GM12878 (cell line): ENCODE data around the gene TUBB1. TPM values are rescaled to one million over a fixed set of nuclear protein-coding genes. Genes with fewer than 3 reads are reported as not detected.

Experiments
- ATAC-seq: fragments of 200-7000 bp; cut with Tn5 transposase; 3 replicates; pipeline ENCODE4 v1.9.1; 2020; ENCODE audit warnings: mild to moderate bottlenecking, moderate library complexity
- BruUV-seq: library from RNA; stranded (reverse); fragments of 400-500 nt; replicated peaks from 2 replicates; lab custom pipeline; 2021; lab: Mats Ljungman, UMichigan
- CTCF ChIA-PET: fragments of 300-600 bp; sonication (Branson Sonifier 250); formaldehyde crosslinking; extraction: SDS; loops from one replicate; lab custom pipeline; 2021; ENCODE audit warnings: inconsistent platforms; lab: Yijun Ruan, JAX
- POLR2A ChIA-PET: fragments of 350-600 bp; formaldehyde crosslinking; extraction: SDS; loops from one replicate; lab custom pipeline; 2021; ENCODE audit warnings: inconsistent platforms; lab: Charles Lee
- RAD21 ChIA-PET: fragments of 300-600 bp; sonication (Branson Sonifier 250); formaldehyde crosslinking; loops from one replicate; lab custom pipeline; 2023; ENCODE audit warnings: antibody characterized with exemption; ENCODE audit not compliant: unreplicated experiment; lab: Charles Lee
- SMC1A ChIA-PET: fragments of 300-600 bp; sonication (Branson Sonifier 250); formaldehyde crosslinking; loops from one replicate; lab custom pipeline; 2023; ENCODE audit not compliant: unreplicated experiment, uncharacterized antibody; lab: Charles Lee
- DNase-seq: peaks from one replicate; pipeline ENCODE4 v3.0.0-alpha.2; 2011; ENCODE audit warnings: low read depth, low spot score
- FAIRE-seq: peaks from 3 replicates; lab custom pipeline; 2011; peaks lifted over from hg19 to GRCh38; lab: Jason Lieb, UNC
- H2AFZ ChIP-seq: 2 replicates; pipeline ENCODE4 v1.6.0; 2011; ENCODE audit warnings: low read depth, low read length, control low read depth; ENCODE audit not compliant: control insufficient read depth
- H3K27ac ChIP-seq: 2 replicates; pipeline ENCODE4 v1.5.1; 2011; ENCODE audit warnings: control low read depth; ENCODE audit not compliant: control insufficient read depth, insufficient read depth
- H3K27me3 ChIP-seq, 2 experiments: replicated peaks in 1 of 2; 2 replicates each; pipeline versions ENCODE4 v1.6.0 to v1.6.1; 2011; ENCODE audit warnings: low read length in 1 of 2; ENCODE audit not compliant: control insufficient read depth in 2 of 2, insufficient read depth in 2 of 2
- H3K36me3 ChIP-seq, 2 experiments: 2 replicates each; pipeline ENCODE4 v1.5.1; 2011; ENCODE audit warnings: low read length in 1 of 2; ENCODE audit not compliant: control insufficient read depth in 2 of 2, insufficient read depth in 2 of 2
- H3K4me1 ChIP-seq: 2 replicates; pipeline ENCODE4 v1.6.1; 2011; ENCODE audit warnings: mild to moderate bottlenecking, low read length, moderate library complexity, mixed read lengths; ENCODE audit not compliant: control insufficient read depth, insufficient read depth
- H3K4me2 ChIP-seq: 2 replicates; pipeline ENCODE4 v1.6.0; 2011; ENCODE audit warnings: control low read depth; ENCODE audit not compliant: control insufficient read depth, insufficient read depth
- H3K4me3 ChIP-seq: fragments of 200-600 bp; sonication (generic); 2 replicates; pipeline ENCODE4 v1.5.1; 2016
- H3K79me2 ChIP-seq: 2 replicates; pipeline ENCODE4 v1.6.0; 2011; ENCODE audit warnings: low read length; ENCODE audit not compliant: control insufficient read depth, insufficient read depth
- H3K9ac ChIP-seq: 2 replicates; pipeline ENCODE4 v1.8.0; 2011; ENCODE audit warnings: low read length, control low read depth, mixed read lengths; ENCODE audit not compliant: control insufficient read depth, insufficient read depth
- H3K9me3 ChIP-seq: replicated peaks from 3 replicates; pipeline ENCODE4 v1.5.1; 2011; ENCODE audit warnings: mild to moderate bottlenecking, low read length; ENCODE audit not compliant: control insufficient read depth, insufficient read depth
- H4K20me1 ChIP-seq: 2 replicates; pipeline ENCODE4 v1.6.0; 2011; ENCODE audit not compliant: control insufficient read depth, insufficient read depth
- CBFB ChIP-seq: IDR thresholded peaks from 2 replicates; pipeline ENCODE4 v1.6.1; 2016; ENCODE audit warnings: antibody characterized with exemption, low read depth
- CHD2 ChIP-seq: IDR thresholded peaks from 2 replicates; pipeline ENCODE4 v1.6.1; 2011; ENCODE audit warnings: low read depth, low read length, improper control_type of control experiment, borderline replicate concordance
- EED ChIP-seq: sonication (generic); IDR thresholded peaks from 2 replicates; pipeline ENCODE4 v1.6.1; 2016; ENCODE audit warnings: antibody characterized with exemption, low read depth
- EP300 ChIP-seq, 2 experiments: fragments of 150-350 bp in 1 of 2; IDR thresholded peaks; 2 replicates each; pipeline ENCODE4 v1.6.1; 2011 to 2012; ENCODE audit warnings: low read depth in 2 of 2, low read length in 2 of 2, borderline replicate concordance in 1 of 2, improper control_type of control experiment in 1 of 2, inconsistent platforms in 1 of 2; ENCODE audit not compliant: control insufficient read depth in 1 of 2
- FOXK2 ChIP-seq: fragments of 450-650 bp; IDR thresholded peaks from 2 replicates; pipeline ENCODE4 v1.6.1; 2017; ENCODE audit warnings: mild to moderate bottlenecking, moderate library complexity
- MAX ChIP-seq: IDR thresholded peaks from 2 replicates; pipeline ENCODE4 v1.6.1; 2012; ENCODE audit warnings: low read depth, low read length, improper control_type of control experiment
- MTA3 ChIP-seq: IDR thresholded peaks from 2 replicates; pipeline ENCODE4 v1.6.1; 2012; ENCODE audit warnings: low read length, inconsistent platforms, borderline replicate concordance
- NR2F1 ChIP-seq: fragments of 450-650 bp; conservative IDR thresholded peaks from 2 replicates; pipeline ENCODE4 v1.6.1; 2017; ENCODE audit warnings: mild to moderate bottlenecking
- POLR2A ChIP-seq: IDR thresholded peaks from 2 replicates; pipeline ENCODE4 v1.6.1; 2011; ENCODE audit warnings: low read depth, mild to moderate bottlenecking, low read length
- POLR2AphosphoS5 ChIP-seq: IDR thresholded peaks from 2 replicates; pipeline ENCODE4 v1.6.1; 2011; ENCODE audit warnings: mild to moderate bottlenecking, low read length, inconsistent platforms
- POU2F2 ChIP-seq: IDR thresholded peaks from 3 replicates; pipeline ENCODE4 v1.6.1; 2011; ENCODE audit warnings: low read depth, mild to moderate bottlenecking, low read length, borderline replicate concordance
- RELA ChIP-seq: fragments of 450-650 bp; IDR thresholded peaks from 2 replicates; pipeline ENCODE4 v1.8.0; 2014; ENCODE audit warnings: borderline replicate concordance; ENCODE audit not compliant: partially characterized antibody
- RUNX3 ChIP-seq: IDR thresholded peaks from 2 replicates; pipeline ENCODE4 v1.6.1; 2012; ENCODE audit warnings: low read length, inconsistent platforms
- SIN3A ChIP-seq: IDR thresholded peaks from 2 replicates; pipeline ENCODE4 v1.6.1; 2012; ENCODE audit warnings: low read depth, low read length, improper control_type of control experiment
- TCF12 ChIP-seq: IDR thresholded peaks from 2 replicates; pipeline ENCODE4 v1.6.1; 2011; ENCODE audit warnings: low read depth, mild to moderate bottlenecking, low read length
- YBX1 ChIP-seq: fragments of 450-650 bp; IDR thresholded peaks from 2 replicates; pipeline ENCODE4 v1.6.1; 2016; ENCODE audit warnings: antibody characterized with exemption
- YY1 ChIP-seq: IDR thresholded peaks from 2 replicates; pipeline ENCODE4 v1.6.1; 2011; ENCODE audit warnings: low read depth, mild to moderate bottlenecking, low read length
- WGBS: methylation state at CpG from one replicate; pipeline ENCODE4 v1.1.6; 2016; ENCODE audit warnings: low lambda C conversion rate; ENCODE audit not compliant: insufficient replicate concordance, insufficient coverage; ENCODE audit errors: missing lambda C conversion rate; 5-methylcytosine and 5-hydroxymethylcytosine counted together
- in situ Hi-C: fragments of 300-500 bp; cut with MboI; formaldehyde crosslinking; loops from 9 replicates; pipeline ENCODE4 v1.14.3; 2018; ENCODE audit warnings: mixed read lengths
- intact Hi-C: fragments of 100-400 bp; cut with micrococcal nuclease; formaldehyde crosslinking; loops from one replicate; pipeline ENCODE4 v1.14.2; 2022; ENCODE audit not compliant: unreplicated experiment
- polyA plus RNA-seq, 11 experiments: library from polyadenylated mRNA; depleted of rRNA in 4 of 11; unstranded in 6 of 11; stranded (reverse) in 5 of 11; fragments of >200 nt; fragmentation: Nextera tagmentation in 4 of 11; fragmentation: Illumina TruSeq in 1 of 11; extraction: Ambion mirVana in 4 of 11; extraction: Trizol in 1 of 11; gene quantifications; 1 replicate in 1 of 11; 2 replicates in 10 of 11; pipeline versions ENCODE4 v1.2.1 to v1.2.3, GENCODE V29; 2011 to 2016; ENCODE audit warnings: inconsistent platforms in 2 of 11, missing spikeins in 2 of 11, low read depth in 1 of 11
- total RNA-seq, 4 experiments: library from RNA; depleted of rRNA in 3 of 4; stranded (reverse); fragments of >200 nt in 3 of 4; fragmentation: Illumina TruSeq in 1 of 4; extraction: Trizol in 1 of 4; gene quantifications; 2 replicates each; pipeline versions ENCODE4 v1.2.1 to v1.2.3, GENCODE V29; 2013 to 2021
- TF ChIP-seq, protein P1 (sequence below): fragments of 450-650 bp; IDR thresholded peaks from 2 replicates; pipeline ENCODE4 v1.6.1; 2017; ENCODE audit warnings: mild to moderate bottlenecking, moderate library complexity

The TUBB1 gene
- total and polyA plus RNA-seq, 10 of the 15 experiments (the other 5 are each of a cell fraction or from before 2014, with no cell fraction given) = 0.02 to 0.20 (median 0.06) TPM; not detected in 3

DNA sequence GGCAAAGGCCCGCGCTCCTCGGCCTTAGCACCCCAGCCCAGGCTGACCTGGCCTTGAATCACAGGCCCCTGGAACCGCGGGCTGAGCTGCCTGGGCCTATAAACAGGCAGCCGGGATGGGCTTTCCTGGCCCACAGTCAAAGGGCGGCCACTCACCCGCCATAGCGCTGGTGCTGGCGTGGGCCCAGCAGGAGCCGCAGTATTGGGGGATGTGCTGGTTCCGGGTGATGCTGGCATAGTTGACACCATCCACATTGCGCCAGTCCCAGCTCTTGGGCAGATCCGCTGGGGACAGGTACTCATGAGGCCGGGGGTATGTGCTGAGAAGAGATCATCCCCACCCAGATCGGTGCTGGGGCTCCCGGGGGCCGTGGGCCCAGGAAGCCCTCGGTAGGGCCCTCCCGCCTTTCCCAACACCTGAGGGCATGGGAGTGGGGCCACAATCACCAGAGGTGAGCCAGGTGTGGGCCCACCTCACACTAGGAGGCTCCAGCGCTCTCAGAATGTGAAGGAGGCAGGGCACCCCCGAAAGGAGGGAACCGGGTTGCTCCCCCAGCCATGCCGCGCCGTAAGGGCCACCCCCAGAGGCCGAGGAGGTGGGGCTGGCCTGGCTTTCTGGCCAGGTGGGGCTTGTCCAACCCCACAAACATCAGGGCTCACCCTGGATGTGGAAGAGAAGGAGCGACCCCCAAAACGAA, 12.9 kb upstream of the TUBB1 start:
- no peak for TF ChIP-seq POU2F2
- TF ChIP-seq RUNX3 = 0 out of 2 replicates have a peak, but pooled peaks have one; percentile 3
- peak; percentile 22 for TF ChIP-seq NR2F1
- TF ChIP-seq YY1 = peak; percentile 4; the same call in 1 of the 2 replicates
- TF ChIP-seq MTA3 = peak; percentile 41; the same call in 1 of the 2 replicates
- TF ChIP-seq EED = no peak
- TF ChIP-seq, protein P1, sequence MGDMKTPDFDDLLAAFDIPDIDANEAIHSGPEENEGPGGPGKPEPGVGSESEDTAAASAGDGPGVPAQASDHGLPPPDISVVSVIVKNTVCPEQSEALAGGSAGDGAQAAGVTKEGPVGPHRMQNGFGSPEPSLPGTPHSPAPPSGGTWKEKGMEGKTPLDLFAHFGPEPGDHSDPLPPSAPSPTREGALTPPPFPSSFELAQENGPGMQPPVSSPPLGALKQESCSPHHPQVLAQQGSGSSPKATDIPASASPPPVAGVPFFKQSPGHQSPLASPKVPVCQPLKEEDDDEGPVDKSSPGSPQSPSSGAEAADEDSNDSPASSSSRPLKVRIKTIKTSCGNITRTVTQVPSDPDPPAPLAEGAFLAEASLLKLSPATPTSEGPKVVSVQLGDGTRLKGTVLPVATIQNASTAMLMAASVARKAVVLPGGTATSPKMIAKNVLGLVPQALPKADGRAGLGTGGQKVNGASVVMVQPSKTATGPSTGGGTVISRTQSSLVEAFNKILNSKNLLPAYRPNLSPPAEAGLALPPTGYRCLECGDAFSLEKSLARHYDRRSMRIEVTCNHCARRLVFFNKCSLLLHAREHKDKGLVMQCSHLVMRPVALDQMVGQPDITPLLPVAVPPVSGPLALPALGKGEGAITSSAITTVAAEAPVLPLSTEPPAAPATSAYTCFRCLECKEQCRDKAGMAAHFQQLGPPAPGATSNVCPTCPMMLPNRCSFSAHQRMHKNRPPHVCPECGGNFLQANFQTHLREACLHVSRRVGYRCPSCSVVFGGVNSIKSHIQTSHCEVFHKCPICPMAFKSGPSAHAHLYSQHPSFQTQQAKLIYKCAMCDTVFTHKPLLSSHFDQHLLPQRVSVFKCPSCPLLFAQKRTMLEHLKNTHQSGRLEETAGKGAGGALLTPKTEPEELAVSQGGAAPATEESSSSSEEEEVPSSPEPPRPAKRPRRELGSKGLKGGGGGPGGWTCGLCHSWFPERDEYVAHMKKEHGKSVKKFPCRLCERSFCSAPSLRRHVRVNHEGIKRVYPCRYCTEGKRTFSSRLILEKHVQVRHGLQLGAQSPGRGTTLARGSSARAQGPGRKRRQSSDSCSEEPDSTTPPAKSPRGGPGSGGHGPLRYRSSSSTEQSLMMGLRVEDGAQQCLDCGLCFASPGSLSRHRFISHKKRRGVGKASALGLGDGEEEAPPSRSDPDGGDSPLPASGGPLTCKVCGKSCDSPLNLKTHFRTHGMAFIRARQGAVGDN = 0 out of 2 replicates have a peak, but pooled peaks have one; percentile 10
- 0 out of 2 replicates have a peak, but pooled peaks have one; percentile 30 for TF ChIP-seq CHD2
- no peak for TF ChIP-seq EP300 (IDR thresholded peaks at IDR 0.05; ENCODE audit: borderline replicate concordance in 1 of 2, control insufficient read depth in 1 of 2, low read depth in 2 of 2, low read length in 2 of 2)
- 0 out of 2 replicates have a peak, but pooled peaks have one; percentile 8 for TF ChIP-seq TCF12
- peak; percentile 85 for TF ChIP-seq POLR2AphosphoS5
- peak; percentile 21; the same call in 1 of the 2 replicates for TF ChIP-seq CBFB
- no peak for TF ChIP-seq RELA
- TF ChIP-seq FOXK2 = no peak
- TF ChIP-seq YBX1 = no peak
- no peak; the same call in 1 of the 2 replicates for TF ChIP-seq MAX
- peak; percentile 25 for TF ChIP-seq POLR2A
- TF ChIP-seq SIN3A = 0 out of 2 replicates have a peak, but pooled peaks have one; percentile 30
- no peak for FAIRE-seq
- no peak for DNase-seq
- Histone ChIP-seq H2AFZ (no peak overlapping the region; the same call in 1 of the 2 replicates), H3K27ac (peak overlapping the region; percentile 95), H4K20me1 (0 out of 2 replicates have a peak, but pooled peaks cover 2% of the 10 kb centered on the region), H3K4me3 (peak overlapping the region; percentile 92), H3K79me2 (peaks cover 56% of the 10 kb centered on the region), H3K9ac (peak overlapping the region; percentile 92), H3K27me3 (no peaks in the 10 kb centered on the region), H3K9me3 (no peaks in the 10 kb centered on the region), H3K4me2 (peak overlapping the region; percentile 53), H3K4me1 (peaks cover 35% of the 10 kb centered on the region), H3K36me3 (peaks cover 12 to 19% of the 10 kb centered on the region in 2 experiments)
- intact Hi-C loops (no loop called here), in situ Hi-C loops (loop anchor here (10.0 kb wide), 2 partner anchors 552 to 1612 kb away; partner anchors contain the start of gene RBM38)
- CTCF ChIA-PET = no interaction called here
- WGBS = under 1% methylated on average over 29 of the region's 29 CpGs
- peak; percentile 5 for ATAC-seq
- POLR2A ChIA-PET = interaction anchor here (0.6 to 1.7 kb wide), 4 partner anchors 25 to 83 kb away, joined by 3 to 5 read pairs (median 4); partner anchors contain the start of genes ATP5F1E and NELFCD
- BruUV-seq = no TSS peak
- SMC1A ChIA-PET = interaction anchor here (0.6 to 2.0 kb wide), 6 partner anchors 21 to 122 kb away, joined by 3 to 14 read pairs (median 5); partner anchors contain the start of gene ATP5F1E
- RAD21 ChIA-PET = interaction anchor here (0.8 to 2.3 kb wide), 4 partner anchors 23 to 116 kb away, joined by 3 to 11 read pairs (median 6); partner anchors contain the start of gene ATP5F1E
